Melanocyte of skin (primary cell): ENCODE data around the gene DGKD. TPM values are rescaled to one million over a fixed set of nuclear protein-coding genes. Genes with fewer than 3 reads are reported as not detected.

ENCODE experiments used
- small RNA-seq, 2 donors: library from RNA; depleted of rRNA; stranded (forward); fragments of <200 nt; gene quantifications; one replicate each; pipeline ENCODE3, GENCODE V24; 2012
- total RNA-seq, 2 donors: library from RNA; depleted of rRNA; stranded (reverse); fragments of >200 nt; gene quantifications; 2 replicates each; pipeline ENCODE4 v1.2.3, GENCODE V29; 2012

The DGKD gene, protein sequence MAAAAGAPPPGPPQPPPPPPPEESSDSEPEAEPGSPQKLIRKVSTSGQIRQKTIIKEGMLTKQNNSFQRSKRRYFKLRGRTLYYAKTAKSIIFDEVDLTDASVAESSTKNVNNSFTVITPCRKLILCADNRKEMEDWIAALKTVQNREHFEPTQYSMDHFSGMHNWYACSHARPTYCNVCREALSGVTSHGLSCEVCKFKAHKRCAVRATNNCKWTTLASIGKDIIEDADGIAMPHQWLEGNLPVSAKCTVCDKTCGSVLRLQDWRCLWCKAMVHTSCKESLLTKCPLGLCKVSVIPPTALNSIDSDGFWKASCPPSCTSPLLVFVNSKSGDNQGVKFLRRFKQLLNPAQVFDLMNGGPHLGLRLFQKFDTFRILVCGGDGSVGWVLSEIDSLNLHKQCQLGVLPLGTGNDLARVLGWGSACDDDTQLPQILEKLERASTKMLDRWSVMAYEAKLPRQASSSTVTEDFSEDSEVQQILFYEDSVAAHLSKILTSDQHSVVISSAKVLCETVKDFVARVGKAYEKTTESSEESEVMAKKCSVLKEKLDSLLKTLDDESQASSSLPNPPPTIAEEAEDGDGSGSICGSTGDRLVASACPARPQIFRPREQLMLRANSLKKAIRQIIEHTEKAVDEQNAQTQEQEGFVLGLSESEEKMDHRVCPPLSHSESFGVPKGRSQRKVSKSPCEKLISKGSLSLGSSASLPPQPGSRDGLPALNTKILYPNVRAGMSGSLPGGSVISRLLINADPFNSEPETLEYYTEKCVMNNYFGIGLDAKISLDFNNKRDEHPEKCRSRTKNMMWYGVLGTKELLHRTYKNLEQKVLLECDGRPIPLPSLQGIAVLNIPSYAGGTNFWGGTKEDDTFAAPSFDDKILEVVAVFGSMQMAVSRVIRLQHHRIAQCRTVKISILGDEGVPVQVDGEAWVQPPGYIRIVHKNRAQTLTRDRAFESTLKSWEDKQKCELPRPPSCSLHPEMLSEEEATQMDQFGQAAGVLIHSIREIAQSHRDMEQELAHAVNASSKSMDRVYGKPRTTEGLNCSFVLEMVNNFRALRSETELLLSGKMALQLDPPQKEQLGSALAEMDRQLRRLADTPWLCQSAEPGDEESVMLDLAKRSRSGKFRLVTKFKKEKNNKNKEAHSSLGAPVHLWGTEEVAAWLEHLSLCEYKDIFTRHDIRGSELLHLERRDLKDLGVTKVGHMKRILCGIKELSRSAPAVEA
- 10 to 100 TPM in 1 of 2 donors, 1 to 10 TPM in 1; 5.5 to 12.0 TPM for total RNA-seq

DNA sequence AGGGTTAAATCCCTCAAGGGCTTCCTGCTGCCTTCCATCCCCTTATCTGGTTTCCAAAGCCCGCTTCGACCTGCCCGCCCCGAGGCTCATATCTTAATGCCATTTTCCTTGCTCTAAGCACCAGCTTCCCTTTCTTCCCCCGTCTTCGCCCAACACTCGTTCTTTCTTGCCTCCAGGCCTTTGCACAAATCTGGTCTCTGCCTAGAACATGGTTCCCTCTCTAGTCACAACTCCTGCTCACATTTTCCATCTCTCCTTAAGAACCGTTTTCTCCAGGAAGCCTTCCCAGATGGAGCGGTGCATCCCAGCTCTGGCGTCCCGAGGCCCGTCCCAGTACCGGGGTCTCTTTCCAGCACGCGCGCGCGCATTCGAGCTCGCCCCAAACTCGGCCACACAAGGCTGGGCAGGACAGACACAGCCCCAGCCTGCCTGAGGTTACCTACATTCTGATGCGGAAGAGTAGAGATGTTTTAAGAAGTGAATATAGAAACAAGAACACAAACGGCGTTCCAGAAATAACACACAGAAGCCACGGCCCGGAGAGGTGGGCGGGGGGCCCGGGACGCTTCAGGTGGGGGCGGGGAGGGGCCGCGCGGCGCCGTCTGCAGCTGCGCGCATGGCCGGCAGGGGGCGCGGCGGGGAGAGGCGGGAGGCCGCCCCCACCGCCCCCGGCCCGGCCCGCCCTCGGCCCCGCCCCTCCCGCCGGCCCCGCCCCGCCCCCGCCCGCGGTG, at the start of gene DGKD:
Gene DGKD (plus strand): TSS at position 726 of the 731 bp plus-strand sequence. CDS start 25 bp downstream, outside the sequence.

DNA sequence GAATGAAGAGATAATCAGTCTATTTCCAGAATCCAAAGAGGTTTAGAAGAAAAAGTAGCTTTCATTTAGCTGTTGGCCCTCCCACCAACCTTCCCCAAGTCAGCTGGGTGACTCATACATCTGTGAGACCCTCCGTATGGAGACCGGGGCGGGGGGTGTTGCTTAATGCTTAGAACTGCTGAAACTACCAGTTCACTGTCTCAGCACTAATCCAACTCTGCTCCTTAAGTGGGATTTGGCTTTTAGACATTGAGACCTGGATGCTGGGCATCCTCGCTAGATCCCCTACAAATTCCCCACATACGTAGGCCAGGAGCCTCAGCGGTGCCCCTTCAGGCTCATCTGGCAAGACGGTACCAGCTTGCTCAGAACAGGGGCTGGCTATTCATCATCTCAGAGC, 46.7 kb upstream of the DGKD start, which contains the start of gene SAG:
Gene SAG (plus strand): TSS at position 252 of the 400 bp plus-strand sequence. CDS start 1,374 bp downstream, outside the sequence.

Small RNA genes lying within 50 kb of the gene (small RNA-seq; reads per million reads assigned to genes)
- 0 reads per million in 2 donors for gene RF00019

Other genes with a start within 250 kb of the DGKD start
- 10 to 100 TPM; 32.0 to 39.6 TPM for gene ATG16L1, start 102.8 kb upstream of the DGKD start, total RNA-seq
- gene SAG, start 46.7 kb upstream of the DGKD start, total RNA-seq: not detected
- gene USP40, start 212.3 kb downstream of the DGKD start, total RNA-seq: 10 to 100 TPM; 23.7 to 28.6 TPM